ENCODE data around the gene SGMS1. TPM values are rescaled to one million over a fixed set of nuclear protein-coding genes. Genes with fewer than 3 reads are reported as not detected.
"Not testable (repeated sequence)": the region's sequence is repeated elsewhere in the genome, so short reads cannot be mapped to it uniquely, and the experiment has no call there.

The SGMS1 gene
- total and polyA plus RNA-seq, 4 donors: 8.9 to 54.3 (median 22.2) TPM

GRCh38 chr10:50552771-50553535 lies 70.8 kb downstream of the SGMS1 start:
- Histone ChIP-seq H3K27me3 (ENCODE audit: control insufficient read depth in 1 of 2, insufficient read depth in 2 of 2, low read length in 1 of 2) (no peaks in the 10 kb centered on the region), H3K4me1 (ENCODE audit: control insufficient read depth in 1 of 2, insufficient read depth in 2 of 2, low read length in 2 of 2) (peaks cover 8 to 10% of the 10 kb centered on the region in 2 donors), H3K9me3 (ENCODE audit: control insufficient read depth, low read length) (no peaks in the 10 kb centered on the region), H3K36me3 (ENCODE audit: control insufficient read depth in 1 of 2, insufficient read depth in 2 of 2, low read length in 1 of 2) (no peaks in the 10 kb centered on the region), H3K27ac (ENCODE audit: low read depth in 1 of 2, low read length in 2 of 2) (peak overlapping the region; percentile 45 to 51), H3K4me3 (ENCODE audit: low read length in 2 of 2) (no peak overlapping the region)
- WGBS, 2 donors: 14 to 24% methylated on average over 4 of the region's 4 CpGs
- DNase-seq: no peak
- no peak for ATAC-seq (ENCODE audit: low FRiP score)
- intact Hi-C loops (cut with DNase I): loop anchor here (5.0 to 10.0 kb wide), 3 partner anchors 56 to 69 kb away; partner anchors contain the start of gene SGMS1 (in 1 of the 2)

GRCh38 chr10:50552308-50552707 lies 71.4 kb downstream of the SGMS1 start:
- Histone ChIP-seq H3K4me1 (ENCODE audit: control insufficient read depth in 1 of 2, insufficient read depth in 2 of 2, low read length in 2 of 2) (peaks cover 8 to 10% of the 10 kb centered on the region in 2 donors), H3K27ac (ENCODE audit: low read depth in 1 of 2, low read length in 2 of 2) (peak overlapping the region in 1 of 2 donors; percentile 45), H3K9me3 (ENCODE audit: control insufficient read depth, low read length) (no peaks in the 10 kb centered on the region), H3K4me3 (ENCODE audit: low read length in 2 of 2) (no peak overlapping the region), H3K36me3 (ENCODE audit: control insufficient read depth in 1 of 2, insufficient read depth in 2 of 2, low read length in 1 of 2) (no peaks in the 10 kb centered on the region), H3K27me3 (ENCODE audit: control insufficient read depth in 1 of 2, insufficient read depth in 2 of 2, low read length in 1 of 2) (no peaks in the 10 kb centered on the region)
- WGBS, 2 donors: 12 to 14% methylated on average over 4 of the region's 4 CpGs
- no peak for DNase-seq
- no peak for ATAC-seq (ENCODE audit: low FRiP score)
- intact Hi-C loops (cut with DNase I): loop anchor here (5.0 to 10.0 kb wide), 3 partner anchors 55 to 70 kb away; partner anchors contain the start of gene SGMS1 (in 1 of the 2)

- intact Hi-C loops (cut with DNase I): loop anchor here (5.0 to 10.0 kb wide), 3 partner anchors 55 to 70 kb away; partner anchors contain the start of gene SGMS1 (in 1 of the 2)
- DNase-seq: no peak
- H3K27ac ChIP-seq (ENCODE audit: low read depth in 1 of 2, low read length in 2 of 2): peak overlapping the region in 1 of 2 donors; percentile 64
Measured at GRCh38 chr10:50551894-50552293, 71.9 kb downstream of the SGMS1 start.

GRCh38 chr10:50550291-50550839 lies 73.4 kb downstream of the SGMS1 start:
- 63 to 72% methylated on average over 4 of the region's 4 CpGs for WGBS, 2 donors
- H3K4me1 ChIP-seq (ENCODE audit: control insufficient read depth in 1 of 2, insufficient read depth in 2 of 2, low read length in 2 of 2): peaks cover 0 to 6% of the 10 kb centered on the region in 2 donors
- H3K27me3 ChIP-seq (ENCODE audit: control insufficient read depth in 1 of 2, insufficient read depth in 2 of 2, low read length in 1 of 2): no peaks in the 10 kb centered on the region
- no peak overlapping the region for H3K4me3 ChIP-seq (ENCODE audit: low read length in 2 of 2)
- no peaks in the 10 kb centered on the region for H3K9me3 ChIP-seq (ENCODE audit: control insufficient read depth, low read length)
- intact Hi-C loops (cut with DNase I): loop anchor here (5.0 to 10.0 kb wide), 3 partner anchors 53 to 72 kb away; partner anchors contain the start of gene SGMS1 (in 1 of the 2)
- DNase-seq (no peak), ATAC-seq (ENCODE audit: low FRiP score) (no peak)
- no peaks in the 10 kb centered on the region for H3K36me3 ChIP-seq (ENCODE audit: control insufficient read depth in 1 of 2, insufficient read depth in 2 of 2, low read length in 1 of 2)
- no peak overlapping the region for H3K27ac ChIP-seq (ENCODE audit: low read depth in 1 of 2, low read length in 2 of 2)

More at GRCh38 chr10:50551894-50552293, 71.9 kb downstream of the SGMS1 start:
- Histone ChIP-seq H3K4me3 (ENCODE audit: low read length in 2 of 2) (no peak overlapping the region), H3K9me3 (ENCODE audit: control insufficient read depth, low read length) (no peaks in the 10 kb centered on the region), H3K36me3 (ENCODE audit: control insufficient read depth in 1 of 2, insufficient read depth in 2 of 2, low read length in 1 of 2) (no peaks in the 10 kb centered on the region), H3K4me1 (ENCODE audit: control insufficient read depth in 1 of 2, insufficient read depth in 2 of 2, low read length in 2 of 2) (peaks cover 8 to 10% of the 10 kb centered on the region in 2 donors), H3K27me3 (ENCODE audit: control insufficient read depth in 1 of 2, insufficient read depth in 2 of 2, low read length in 1 of 2) (no peaks in the 10 kb centered on the region)
- WGBS, 2 donors: 30 to 34% methylated on average over 2 of the region's 2 CpGs
- ATAC-seq (ENCODE audit: low FRiP score): no peak

GRCh38 chr10:50549186-50549585 lies 74.6 kb downstream of the SGMS1 start:
- intact Hi-C loops (cut with DNase I); DNase-seq; ATAC-seq (ENCODE audit: low FRiP score); H3K36me3 ChIP-seq (ENCODE audit: control insufficient read depth in 1 of 2, insufficient read depth in 2 of 2, low read length in 1 of 2); H3K4me1 ChIP-seq (ENCODE audit: control insufficient read depth in 1 of 2, insufficient read depth in 2 of 2, low read length in 2 of 2); H3K27me3 ChIP-seq (ENCODE audit: control insufficient read depth in 1 of 2, insufficient read depth in 2 of 2, low read length in 1 of 2); H3K9me3 ChIP-seq (ENCODE audit: control insufficient read depth, low read length); H3K4me3 ChIP-seq (ENCODE audit: low read length in 2 of 2); H3K27ac ChIP-seq (ENCODE audit: low read depth in 1 of 2, low read length in 2 of 2): not testable (repeated sequence)
- WGBS, 2 donors: 96 to 98% methylated on average over 3 of the region's 3 CpGs

- ATAC-seq (ENCODE audit: low FRiP score); H3K9me3 ChIP-seq (ENCODE audit: control insufficient read depth, low read length); H3K4me3 ChIP-seq (ENCODE audit: low read length in 2 of 2); intact Hi-C loops (cut with DNase I); H3K4me1 ChIP-seq (ENCODE audit: control insufficient read depth in 1 of 2, insufficient read depth in 2 of 2, low read length in 2 of 2); H3K27me3 ChIP-seq (ENCODE audit: control insufficient read depth in 1 of 2, insufficient read depth in 2 of 2, low read length in 1 of 2); H3K27ac ChIP-seq (ENCODE audit: low read depth in 1 of 2, low read length in 2 of 2); DNase-seq; H3K36me3 ChIP-seq (ENCODE audit: control insufficient read depth in 1 of 2, insufficient read depth in 2 of 2, low read length in 1 of 2): not testable (repeated sequence)
- 96 to 100% methylated on average over 1 of the region's 1 CpG for WGBS, 2 donors
Measured at GRCh38 chr10:50548481-50548880, 75.3 kb downstream of the SGMS1 start.

GRCh38 chr10:50546287-50546686 lies 77.5 kb downstream of the SGMS1 start:
- WGBS, 2 donors: 88 to 97% methylated on average over 1 of the region's 1 CpG

GRCh38 chr10:50545846-50546245 lies 77.9 kb downstream of the SGMS1 start:
- ATAC-seq (ENCODE audit: low FRiP score): no peak
- Histone ChIP-seq H3K27ac (ENCODE audit: low read depth in 1 of 2, low read length in 2 of 2) (no peak overlapping the region), H3K4me3 (ENCODE audit: low read length in 2 of 2) (no peak overlapping the region), H3K4me1 (ENCODE audit: control insufficient read depth in 1 of 2, insufficient read depth in 2 of 2, low read length in 2 of 2) (peaks cover 0 to 2% of the 10 kb centered on the region in 2 donors), H3K36me3 (ENCODE audit: control insufficient read depth in 1 of 2, insufficient read depth in 2 of 2, low read length in 1 of 2) (no peaks in the 10 kb centered on the region), H3K27me3 (ENCODE audit: control insufficient read depth in 1 of 2, insufficient read depth in 2 of 2, low read length in 1 of 2) (no peaks in the 10 kb centered on the region), H3K9me3 (ENCODE audit: control insufficient read depth, low read length) (no peaks in the 10 kb centered on the region)
- intact Hi-C loops (cut with DNase I): no loop called here
- DNase-seq: no peak
- 34 to 44% methylated on average over 1 of the region's 1 CpG for WGBS, 2 donors

More at GRCh38 chr10:50546287-50546686, 77.5 kb downstream of the SGMS1 start:
- DNase-seq; H3K27me3 ChIP-seq (ENCODE audit: control insufficient read depth in 1 of 2, insufficient read depth in 2 of 2, low read length in 1 of 2); H3K9me3 ChIP-seq (ENCODE audit: control insufficient read depth, low read length); H3K4me1 ChIP-seq (ENCODE audit: control insufficient read depth in 1 of 2, insufficient read depth in 2 of 2, low read length in 2 of 2); H3K4me3 ChIP-seq (ENCODE audit: low read length in 2 of 2); ATAC-seq (ENCODE audit: low FRiP score); H3K27ac ChIP-seq (ENCODE audit: low read depth in 1 of 2, low read length in 2 of 2); intact Hi-C loops (cut with DNase I); H3K36me3 ChIP-seq (ENCODE audit: control insufficient read depth in 1 of 2, insufficient read depth in 2 of 2, low read length in 1 of 2): not testable (repeated sequence)

Measured in aorta (tissue), 5 donors.